IPS DF 6.9 (cell line): ENCODE data around the gene FAM170B.

ENCODE experiments used
- DNase-seq: peaks from one replicate; pipeline ENCODE4 v3.0.0-alpha.2; 2013; ENCODE audit warnings: low read depth, low spot score
- H3K27ac ChIP-seq: one replicate; pipeline ENCODE4 v1.5.1; 2013; ENCODE audit warnings: low read length, control low read depth
- H3K27me3 ChIP-seq: 2 replicates; pipeline ENCODE4 v1.6.1; 2013; ENCODE audit warnings: mild to moderate bottlenecking, low read length; ENCODE audit not compliant: control insufficient read depth, insufficient read depth
- H3K36me3 ChIP-seq: 2 replicates; pipeline ENCODE4 v1.6.1; 2013; ENCODE audit warnings: low read length; ENCODE audit not compliant: control insufficient read depth, insufficient read depth
- H3K4me1 ChIP-seq: 2 replicates; pipeline ENCODE4 v1.6.1; 2013; ENCODE audit warnings: low read length; ENCODE audit not compliant: control insufficient read depth, insufficient read depth
- H3K4me3 ChIP-seq: 2 replicates; pipeline ENCODE4 v1.5.1; 2013; ENCODE audit warnings: mild to moderate bottlenecking, low read length
- H3K9me3 ChIP-seq: 2 replicates; pipeline ENCODE4 v1.6.1; 2013; ENCODE audit warnings: low read length, inconsistent platforms; ENCODE audit not compliant: control insufficient read depth, insufficient read depth
- whole genome bisulfite sequencing: extraction: QIAGEN DNeasy Blood & Tissue Kit; methylation state at CpG from one replicate; pipeline ENCODE4 v1.1.7; 2013; ENCODE audit warnings: mixed read lengths, missing lambda C conversion rate; ENCODE audit not compliant: insufficient read length, insufficient coverage; 5-methylcytosine and 5-hydroxymethylcytosine counted together

The FAM170B gene

DNA sequence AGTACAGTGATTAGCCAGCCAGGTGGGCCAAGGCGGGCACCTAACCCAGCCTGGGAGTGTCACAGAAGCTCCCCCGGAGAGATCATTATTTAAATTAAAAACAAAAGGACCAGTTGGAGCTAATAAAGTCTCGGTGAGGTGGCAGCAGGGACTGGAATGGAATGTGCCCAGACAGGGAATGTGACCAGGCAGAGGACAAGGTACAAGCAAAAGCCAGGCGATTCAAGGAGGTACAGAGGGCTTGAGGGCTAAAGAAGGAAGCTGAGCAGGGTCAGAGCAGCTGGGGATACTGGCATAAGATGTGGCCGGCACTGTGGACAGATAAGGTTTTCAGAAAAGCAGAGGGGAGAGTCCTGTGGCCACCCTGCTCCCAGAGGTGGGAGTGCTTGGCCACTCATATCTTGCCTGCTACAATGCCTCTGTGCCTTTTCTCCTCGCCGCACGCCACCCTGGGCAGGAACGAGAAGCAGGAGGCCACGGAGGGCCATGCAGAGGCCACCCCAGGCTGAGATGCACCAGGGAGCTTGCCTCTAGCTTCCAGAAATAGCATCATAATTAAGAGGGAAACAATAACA is 41.2 kb upstream of the FAM170B start:
- Histone ChIP-seq H3K27ac (no peak overlapping the region), H3K4me3 (no peak overlapping the region), H3K36me3 (no peaks in the 10 kb centered on the region), H3K9me3 (no peaks in the 10 kb centered on the region), H3K27me3 (no peaks in the 10 kb centered on the region), H3K4me1 (no peaks in the 10 kb centered on the region)
- no peak for DNase-seq
- WGBS, result no CpG with 5 or more reads among the region's 10 CpGs

DNA sequence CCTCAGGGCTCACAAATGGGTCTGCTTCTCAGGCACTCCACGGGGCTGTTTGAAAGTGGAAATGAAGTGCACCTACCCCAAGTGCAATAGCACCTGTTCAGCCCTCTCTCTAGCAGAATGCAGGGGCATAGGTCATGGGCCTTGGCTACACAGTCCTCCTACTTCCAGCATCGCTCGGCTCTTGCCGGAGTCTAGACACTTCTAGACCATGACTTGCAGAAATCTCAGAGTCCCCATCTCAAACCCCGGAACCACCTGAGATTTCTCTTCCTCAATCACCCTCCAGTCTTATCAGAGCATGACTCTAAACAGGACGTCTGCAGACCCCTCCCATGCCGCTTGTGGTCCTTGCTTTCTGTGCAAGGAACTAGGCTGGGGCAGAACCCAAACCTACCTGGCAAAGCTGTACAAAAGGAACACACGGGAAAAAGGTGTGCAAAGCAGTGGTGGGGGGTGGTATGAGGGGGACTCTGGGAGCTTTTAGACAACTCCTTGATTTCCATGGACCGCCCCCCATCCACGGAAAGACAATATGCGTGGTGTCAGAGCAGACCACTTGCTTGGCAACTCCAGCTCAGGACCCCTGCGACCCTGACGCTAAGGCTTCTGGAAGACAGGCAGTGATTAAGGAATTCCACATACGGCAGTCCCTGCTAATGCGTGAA is 40.6 kb upstream of the FAM170B start:
- Histone ChIP-seq H3K4me3 (no peak overlapping the region), H3K27ac (no peak overlapping the region), H3K9me3 (no peaks in the 10 kb centered on the region), H3K36me3 (no peaks in the 10 kb centered on the region), H3K27me3 (no peaks in the 10 kb centered on the region), H3K4me1 (no peaks in the 10 kb centered on the region)
- no CpG with 5 or more reads among the region's 15 CpGs for WGBS
- DNase-seq, result no peak

DNA sequence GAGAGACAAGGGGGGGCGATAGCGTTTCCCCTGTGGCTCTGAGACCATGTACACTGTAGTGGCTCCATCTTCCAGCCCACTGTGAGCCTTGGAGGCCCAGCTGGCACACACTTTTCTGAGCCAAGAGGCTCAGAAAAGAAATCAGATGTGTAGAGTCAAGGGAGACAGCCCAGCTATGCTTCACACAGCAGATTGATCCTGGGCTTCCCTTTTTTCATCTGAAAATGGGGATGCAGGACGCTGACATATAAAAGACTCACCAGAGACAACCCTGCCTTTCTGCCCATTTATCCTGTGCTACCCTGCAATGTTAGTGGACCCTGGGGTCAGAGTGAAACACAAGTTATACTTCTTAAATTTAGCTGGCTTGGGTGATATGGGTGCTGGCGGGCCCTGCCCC is 40.0 kb upstream of the FAM170B start:
- WGBS, result no CpG with 5 or more reads among the region's 4 CpGs
- no peak for DNase-seq
- H3K27me3 ChIP-seq, result no peaks in the 10 kb centered on the region
- H3K27ac ChIP-seq, result no peak overlapping the region
- H3K36me3 ChIP-seq, result no peaks in the 10 kb centered on the region
- H3K4me3 ChIP-seq, result no peak overlapping the region
- H3K9me3 ChIP-seq, result no peaks in the 10 kb centered on the region
- H3K4me1 ChIP-seq, result no peaks in the 10 kb centered on the region

DNA sequence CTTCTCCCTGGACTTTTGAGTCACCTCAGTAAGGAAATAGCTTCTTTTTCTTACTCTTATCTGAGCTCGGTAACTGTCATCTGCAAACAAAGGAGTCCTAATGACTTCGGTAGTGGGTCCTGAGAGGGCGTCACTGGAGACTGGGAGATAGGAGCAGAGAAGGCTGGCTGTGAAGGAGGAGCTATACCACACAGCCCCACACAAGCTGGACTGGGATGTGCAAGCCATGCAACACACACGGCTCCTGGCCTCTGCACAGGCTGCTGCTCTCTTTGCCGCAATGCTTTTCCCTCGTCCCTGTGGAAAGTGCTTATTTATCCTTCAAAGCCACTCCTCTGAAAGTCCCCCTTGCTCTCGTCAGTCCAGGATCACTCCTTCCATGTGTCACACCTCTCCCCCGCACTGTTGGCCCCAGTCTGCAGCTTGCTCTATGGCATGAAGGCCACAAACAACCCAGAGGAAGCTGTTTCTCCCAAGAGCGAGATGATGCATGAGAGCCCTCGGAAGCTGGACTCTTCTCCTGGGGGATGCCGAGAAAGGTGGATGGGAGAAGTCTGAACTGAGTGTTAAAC is 39.5 kb upstream of the FAM170B start:
- no peaks in the 10 kb centered on the region for H3K36me3 ChIP-seq

DNA sequence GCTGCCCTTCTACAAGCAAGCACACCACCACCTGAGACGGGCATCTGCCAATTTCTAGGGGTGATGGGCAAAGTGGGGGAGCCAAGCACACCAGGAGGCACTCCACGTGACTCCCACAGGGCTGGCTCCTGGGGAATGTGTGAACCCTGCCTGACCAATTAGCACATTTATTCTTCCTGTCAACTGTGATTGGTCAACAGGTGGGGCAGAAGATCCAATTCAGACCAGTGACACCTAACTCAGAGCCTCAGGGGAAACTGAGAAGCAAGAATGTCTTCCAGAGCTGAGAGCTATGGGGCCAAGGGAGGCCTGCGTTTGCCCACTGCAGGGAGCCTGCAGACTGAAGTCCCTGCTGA is 38.9 kb upstream of the FAM170B start:
- H3K36me3 ChIP-seq, result no peaks in the 10 kb centered on the region
- H3K27me3 ChIP-seq, result no peaks in the 10 kb centered on the region
- no peaks in the 10 kb centered on the region for H3K9me3 ChIP-seq
- no CpG with 5 or more reads among the region's 3 CpGs for WGBS
- DNase-seq, result no peak
- no peaks in the 10 kb centered on the region for H3K4me1 ChIP-seq
- H3K27ac ChIP-seq, result no peak overlapping the region
- no peak overlapping the region for H3K4me3 ChIP-seq

More for the DNA sequence above, 39.5 kb upstream of the FAM170B start:
- no peak for DNase-seq
- H3K4me1 ChIP-seq, result no peaks in the 10 kb centered on the region
- no peak overlapping the region for H3K27ac ChIP-seq
- H3K9me3 ChIP-seq, result no peaks in the 10 kb centered on the region
- no peak overlapping the region for H3K4me3 ChIP-seq
- WGBS, result no CpG with 5 or more reads among the region's 11 CpGs
- no peaks in the 10 kb centered on the region for H3K27me3 ChIP-seq

DNA sequence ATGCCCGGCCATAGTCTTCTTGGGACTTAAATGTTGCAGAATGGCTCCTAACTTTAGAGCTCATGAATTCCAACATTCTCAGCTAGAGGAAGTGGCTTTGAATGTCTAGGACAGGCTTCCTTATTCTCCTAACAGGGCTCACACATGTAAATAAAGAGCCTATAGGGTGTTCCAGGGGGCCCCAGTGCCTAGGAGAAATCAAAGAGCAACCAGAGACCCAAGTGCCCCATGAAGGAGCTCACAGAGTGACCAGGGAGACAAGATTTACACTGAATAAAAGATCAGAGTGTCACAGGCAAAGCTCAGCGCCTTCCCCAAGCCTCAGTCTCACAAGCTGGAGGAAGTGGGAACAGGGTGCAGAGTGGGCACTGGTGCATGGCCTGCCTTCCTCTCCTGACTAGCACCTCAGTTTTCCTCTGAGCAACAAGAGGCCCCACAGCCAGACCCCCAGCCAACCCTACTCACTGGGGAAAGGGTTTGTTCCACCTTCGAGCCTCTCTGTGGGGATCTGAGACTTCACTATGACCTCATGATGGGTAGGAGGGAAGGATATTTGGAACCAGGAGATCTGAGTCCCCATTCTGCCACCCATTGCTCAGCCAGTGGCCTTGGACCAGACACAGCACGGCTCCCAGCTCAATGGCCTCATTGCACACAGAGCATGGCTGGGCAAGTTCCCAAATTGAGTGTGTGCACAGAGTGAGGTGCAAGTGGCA is 38.4 kb upstream of the FAM170B start:
- Histone ChIP-seq H3K4me3 (no peak overlapping the region), H3K27ac (no peak overlapping the region), H3K4me1 (no peaks in the 10 kb centered on the region), H3K9me3 (no peaks in the 10 kb centered on the region), H3K27me3 (no peaks in the 10 kb centered on the region), H3K36me3 (no peaks in the 10 kb centered on the region)
- WGBS, result no CpG with 5 or more reads among the region's 4 CpGs
- DNase-seq, result no peak

DNA sequence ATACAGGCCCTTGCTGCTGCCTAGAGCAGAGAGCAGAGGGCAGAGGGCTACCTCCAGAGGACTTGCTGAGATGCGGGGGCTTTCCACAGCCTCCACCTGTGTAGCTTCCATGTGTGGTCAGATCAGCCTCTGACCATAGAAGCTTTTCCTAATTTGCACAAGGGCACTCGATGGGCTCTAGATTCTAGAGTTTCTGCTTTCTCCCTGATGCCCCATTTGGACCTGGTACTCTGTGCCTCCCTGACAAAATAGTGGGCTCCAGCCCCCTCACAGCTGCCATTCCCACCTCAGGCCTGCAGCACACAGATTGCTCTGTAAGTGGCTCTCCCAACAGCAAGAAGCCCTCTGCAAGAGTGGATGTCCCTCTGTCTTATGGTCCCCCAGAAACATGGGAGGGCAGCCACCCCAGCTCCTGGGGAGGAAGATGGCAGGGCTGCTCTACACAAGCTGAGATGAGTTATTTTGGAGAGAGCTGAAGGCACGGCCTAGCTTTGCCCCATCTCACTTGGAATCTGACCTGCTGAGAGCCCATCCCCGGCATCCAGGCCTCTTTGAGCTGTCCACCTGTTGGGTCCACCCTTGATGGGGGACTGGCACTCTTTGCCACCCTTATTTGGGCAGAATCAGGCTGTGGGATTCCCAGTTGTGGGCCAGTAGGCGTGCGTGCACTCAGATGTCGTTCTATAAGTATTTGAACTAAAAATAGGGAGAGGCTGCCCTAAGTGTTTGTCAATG is 37.7 kb upstream of the FAM170B start:
- no peak overlapping the region for H3K27ac ChIP-seq
- no CpG with 5 or more reads among the region's 7 CpGs for WGBS
- no peaks in the 10 kb centered on the region for H3K27me3 ChIP-seq
- no peaks in the 10 kb centered on the region for H3K9me3 ChIP-seq
- H3K36me3 ChIP-seq, result no peaks in the 10 kb centered on the region
- DNase-seq, result no peak
- H3K4me1 ChIP-seq, result no peaks in the 10 kb centered on the region; the same call in 1 of the 2 replicates
- no peak overlapping the region for H3K4me3 ChIP-seq

DNA sequence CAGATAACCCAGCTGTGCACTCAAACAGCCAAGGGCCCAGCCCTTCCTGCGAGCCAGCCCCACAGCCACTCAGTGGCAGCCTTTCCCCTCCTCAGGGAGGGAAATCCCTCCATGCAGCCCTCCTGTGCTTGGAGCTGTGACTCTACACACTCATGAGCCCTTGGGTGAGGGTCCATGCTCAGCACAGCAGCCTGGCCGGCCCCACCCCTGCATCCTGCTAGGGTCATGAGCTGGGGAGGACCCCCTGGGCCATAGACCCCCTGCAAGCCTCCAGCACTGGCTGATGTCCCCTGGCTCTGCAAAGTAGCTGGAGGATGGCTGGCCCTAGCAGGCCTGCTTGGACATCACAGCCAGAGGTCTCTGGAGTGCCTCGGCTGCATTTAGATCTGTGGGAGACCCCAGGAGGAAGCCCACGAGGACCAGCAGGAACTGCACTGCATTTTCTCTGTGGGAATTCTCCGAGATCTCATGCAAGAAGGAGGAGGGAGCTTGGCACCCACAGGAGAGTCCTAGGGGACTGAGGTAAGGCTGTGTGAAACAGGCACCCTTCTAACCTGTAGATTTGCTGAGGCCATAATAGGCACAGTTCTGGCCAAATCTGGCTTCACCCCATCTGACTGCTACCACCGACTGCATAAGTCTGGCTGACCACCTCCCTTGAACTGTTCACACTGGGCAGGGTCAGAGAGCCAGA is 37.0 kb upstream of the FAM170B start:
- Histone ChIP-seq H3K4me3 (no peak overlapping the region), H3K27me3 (no peaks in the 10 kb centered on the region), H3K9me3 (no peaks in the 10 kb centered on the region), H3K4me1 (no peaks in the 10 kb centered on the region; the same call in 1 of the 2 replicates), H3K36me3 (no peaks in the 10 kb centered on the region), H3K27ac (no peak overlapping the region)
- no peak for DNase-seq
- WGBS, result no CpG with 5 or more reads among the region's 6 CpGs

DNA sequence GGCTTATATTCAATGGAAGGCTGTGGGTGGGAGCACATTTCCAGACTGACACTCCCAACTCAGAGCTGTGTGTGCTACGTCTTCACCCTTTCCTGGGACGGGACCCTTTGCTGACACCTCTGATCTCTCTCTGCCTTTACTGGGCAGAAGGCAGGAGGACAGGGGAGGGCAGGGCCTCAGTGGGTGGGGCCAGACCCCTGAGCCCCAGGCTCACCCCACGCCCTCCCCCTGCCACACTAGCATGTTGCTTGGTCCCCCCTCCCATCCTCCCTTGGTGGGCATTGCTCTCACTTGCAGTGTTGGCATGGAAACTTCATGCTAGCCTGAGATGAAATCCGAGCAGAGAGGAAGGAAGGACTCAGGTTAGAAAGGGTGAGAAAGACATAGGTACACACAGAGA is 36.0 kb upstream of the FAM170B start:
- no peaks in the 10 kb centered on the region for H3K27me3 ChIP-seq
- no peak for DNase-seq

More for the DNA sequence above, 36.0 kb upstream of the FAM170B start:
- H3K9me3 ChIP-seq, result no peaks in the 10 kb centered on the region
- no peaks in the 10 kb centered on the region for H3K36me3 ChIP-seq
- H3K27ac ChIP-seq, result no peak overlapping the region
- no peak overlapping the region for H3K4me3 ChIP-seq
- no peaks in the 10 kb centered on the region; the same call in 1 of the 2 replicates for H3K4me1 ChIP-seq
- no CpG with 5 or more reads among the region's 4 CpGs for WGBS
